Skeletal muscle cell (primary cell): ENCODE measurements around the gene ACOT7.

Experiments
- DNase-seq: peaks from one replicate; pipeline ENCODE4 v3.0.0-alpha.2; 2010; ENCODE audit warnings: low read depth
- H3K4me3 ChIP-seq: 2 replicates; pipeline ENCODE4 v1.5.1; 2011; ENCODE audit warnings: low read depth, mild to moderate bottlenecking, control low read depth, low read length, moderate library complexity

The ACOT7 gene

DNA sequence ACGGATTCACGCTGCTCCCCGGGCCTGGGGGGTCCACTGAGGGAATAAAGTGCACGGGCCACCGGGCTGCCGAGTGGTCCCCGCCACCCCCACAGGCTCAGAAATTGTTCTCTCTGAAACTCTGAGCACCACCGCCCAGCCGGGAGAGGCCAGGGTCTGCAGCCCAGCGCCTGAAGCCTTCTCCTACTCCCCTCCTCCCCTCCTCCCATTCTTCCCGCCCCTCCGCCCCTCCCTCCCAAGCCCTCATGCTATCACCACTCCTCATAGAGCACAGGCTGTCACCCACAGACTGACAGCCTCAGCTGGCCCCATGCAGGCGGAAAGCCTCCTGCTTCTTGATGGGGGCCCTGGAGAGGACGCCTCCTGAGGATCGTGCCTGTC lies 132.0 kb downstream of the ACOT7 start:
- DNase-seq = no peak
- H3K4me3 ChIP-seq = peak overlapping the region; percentile 50

DNA sequence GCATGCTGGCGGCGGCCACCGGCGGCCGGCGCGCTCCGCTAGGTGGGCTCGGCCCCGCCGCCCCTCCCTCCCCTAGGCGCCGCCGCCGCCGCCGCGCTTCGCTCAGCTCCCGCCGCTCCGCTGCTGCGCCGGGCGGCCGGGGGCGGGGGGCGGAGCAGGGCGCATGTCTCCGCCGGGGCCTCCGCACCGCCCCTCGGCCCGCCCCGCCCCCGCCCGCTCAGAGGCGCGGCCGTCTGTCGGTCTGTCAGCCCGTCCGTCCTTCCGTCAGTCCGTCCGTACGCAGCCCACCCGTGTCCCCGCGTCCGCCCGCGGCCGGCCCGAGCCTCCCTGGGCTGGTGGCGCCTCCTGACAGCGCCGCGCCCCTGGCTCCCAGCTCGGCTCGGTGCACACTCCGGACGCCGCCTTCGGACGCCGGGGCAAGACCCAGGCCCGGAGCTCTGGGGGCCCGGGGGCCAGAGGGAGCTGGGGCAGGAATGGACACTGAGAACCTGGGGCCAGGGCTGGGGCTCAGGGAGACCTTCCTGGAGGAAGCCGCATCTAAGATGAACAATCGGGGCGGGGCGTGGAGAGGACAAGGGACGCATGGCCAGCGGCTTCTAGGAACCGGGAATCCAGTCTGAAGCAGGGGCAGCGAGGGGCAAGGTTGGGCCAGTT lies 132.5 kb downstream of the ACOT7 start, which contains the start of gene GPR153:
GPR153 (minus strand) TSS at position 138 of the 654 bp plus-strand sequence. CDS start 6,193 bp downstream, outside the sequence.
- H3K4me3 ChIP-seq = peak within 1 kb of the TSS; percentile 72
- no peak for DNase-seq

DNA sequence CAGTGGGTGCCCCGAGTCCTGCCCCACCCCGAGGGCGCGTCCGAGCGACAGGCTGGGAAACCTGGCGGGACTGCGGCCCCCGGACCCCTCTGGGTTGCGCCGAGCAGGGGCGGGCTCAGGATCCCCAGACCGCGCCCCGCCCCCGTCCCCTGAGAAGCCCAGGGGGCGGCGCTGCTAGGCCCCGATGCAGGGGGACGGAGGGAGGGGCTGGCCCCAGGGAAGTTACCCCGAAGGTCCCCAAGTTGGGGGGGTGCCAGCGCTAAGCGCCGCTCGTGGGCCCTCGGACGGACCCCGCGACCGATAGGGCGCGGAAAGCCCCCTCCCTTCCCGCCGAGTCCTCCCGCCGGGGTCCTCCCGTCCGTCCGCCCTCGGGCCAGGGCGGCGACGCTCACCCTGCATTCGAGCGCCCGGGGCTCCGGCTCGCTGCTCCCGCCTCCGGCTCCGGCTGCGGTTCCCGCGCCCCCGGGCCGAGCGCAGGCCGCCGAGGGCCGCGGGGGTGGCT lies 133.1 kb downstream of the ACOT7 start:
- DNase-seq = no peak
- H3K4me3 ChIP-seq = peak overlapping the region; percentile 72

DNA sequence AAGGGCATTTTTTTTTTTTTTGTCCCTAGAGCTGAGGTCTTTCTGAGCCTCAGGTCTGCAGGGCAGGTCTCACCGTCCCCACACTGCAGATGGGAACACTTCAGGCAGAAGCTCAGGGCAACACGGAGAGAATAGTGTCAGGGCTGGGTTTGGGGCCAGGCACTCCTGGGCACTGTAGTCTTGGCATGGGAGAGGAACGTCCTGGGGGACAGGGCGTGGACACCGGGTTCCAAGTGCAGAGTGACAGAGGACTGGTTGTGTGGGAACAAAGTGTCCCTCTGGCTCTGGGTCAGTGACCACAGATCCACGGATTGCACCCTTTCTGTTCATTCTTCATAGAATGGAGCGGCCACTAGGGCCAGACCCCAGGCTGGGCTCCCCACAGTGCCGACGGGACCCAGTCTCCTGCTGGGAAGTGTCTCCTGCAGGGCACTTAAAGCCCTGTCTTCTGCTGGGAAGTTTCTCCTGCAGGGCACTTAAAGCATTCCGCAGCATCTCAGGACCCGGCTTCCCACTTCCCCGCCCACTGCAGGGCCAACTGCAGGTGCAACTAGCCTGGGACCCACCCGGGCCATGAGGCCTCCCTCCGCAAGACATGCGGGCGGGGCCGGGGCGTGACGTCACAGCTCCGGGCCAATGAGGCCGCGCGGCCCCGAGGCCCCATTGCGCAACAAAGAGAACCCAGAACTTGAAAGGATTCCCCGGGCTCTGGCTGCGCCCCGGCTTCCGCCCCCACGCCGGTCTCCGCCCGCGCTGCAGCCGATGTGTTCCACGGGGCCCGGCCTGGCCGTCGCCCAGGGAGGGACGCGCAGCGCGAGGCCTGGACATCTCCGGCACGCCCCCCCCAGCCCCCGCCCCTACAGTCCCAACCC lies 133.8 kb downstream of the ACOT7 start:
- H3K4me3 ChIP-seq = peak overlapping the region; percentile 72
- DNase-seq = peak; percentile 32

DNA sequence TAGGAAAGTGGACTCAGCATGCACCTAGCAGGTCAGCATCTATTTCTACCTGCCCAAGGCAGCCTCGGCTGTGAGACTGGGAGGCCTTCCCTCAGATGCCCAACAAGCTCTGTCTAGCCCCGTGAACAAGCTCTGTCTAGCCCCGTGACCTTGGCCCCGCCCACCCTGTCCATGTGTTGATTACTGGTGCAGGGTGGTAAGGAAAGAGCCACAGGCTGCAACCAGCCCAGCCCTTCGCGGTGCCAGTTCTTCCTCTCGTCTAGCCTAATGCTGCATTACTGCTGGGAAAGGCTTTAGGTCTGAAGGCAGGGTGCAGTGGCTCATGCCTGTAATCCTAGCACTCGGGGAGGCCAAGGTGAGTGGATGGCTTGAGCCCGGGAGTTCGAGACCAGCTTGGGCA lies 134.9 kb downstream of the ACOT7 start:
- DNase-seq = no peak
- no peak overlapping the region for H3K4me3 ChIP-seq

DNA sequence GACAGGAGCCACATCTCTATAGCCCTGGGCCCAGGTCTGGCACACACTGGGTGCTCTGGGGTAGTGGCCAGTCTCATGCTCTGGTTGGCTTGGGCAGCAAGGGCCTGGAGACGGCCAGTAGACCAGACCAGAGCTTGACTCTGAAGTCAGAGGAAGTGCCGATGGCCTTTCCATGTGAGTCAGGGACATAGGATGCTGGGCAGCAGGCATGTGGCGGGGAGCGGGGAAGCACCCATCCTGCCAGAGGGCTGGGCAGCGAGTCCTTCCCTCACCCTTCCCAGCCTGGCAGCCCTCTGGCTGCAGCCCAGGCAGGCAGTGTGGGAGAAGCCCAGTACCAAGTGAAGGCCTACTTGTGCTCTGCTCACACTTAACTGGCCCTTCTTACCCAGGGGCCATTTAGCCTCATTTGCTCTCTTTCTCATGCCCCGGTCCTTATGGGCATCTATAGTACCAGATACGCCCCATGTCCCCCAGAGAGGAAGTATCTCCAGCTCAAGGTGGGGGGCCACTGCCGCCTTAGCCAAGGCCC lies 136.0 kb downstream of the ACOT7 start:
- H3K4me3 ChIP-seq = no peak overlapping the region
- DNase-seq = no peak

DNA sequence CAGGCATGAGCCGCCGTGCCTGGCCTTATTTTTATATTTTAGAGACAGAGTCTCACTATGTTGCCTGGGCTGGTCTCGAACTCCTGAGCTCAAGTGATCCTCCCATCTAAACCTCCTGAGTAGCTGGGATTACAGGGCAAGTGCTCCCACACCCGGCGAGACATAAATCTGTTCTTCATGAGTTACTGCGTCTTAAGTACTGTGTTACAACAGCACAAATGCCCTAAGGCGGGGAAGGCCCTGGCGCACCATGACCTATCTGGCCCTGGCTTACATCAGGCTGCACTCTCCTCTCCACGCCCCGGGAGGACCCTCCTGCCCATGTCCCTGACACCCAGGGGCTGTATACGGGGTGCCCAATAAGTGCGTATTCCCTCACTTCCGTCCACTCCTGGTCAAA lies 136.9 kb downstream of the ACOT7 start:
- no peak for DNase-seq
- H3K4me3 ChIP-seq = no peak overlapping the region

DNA sequence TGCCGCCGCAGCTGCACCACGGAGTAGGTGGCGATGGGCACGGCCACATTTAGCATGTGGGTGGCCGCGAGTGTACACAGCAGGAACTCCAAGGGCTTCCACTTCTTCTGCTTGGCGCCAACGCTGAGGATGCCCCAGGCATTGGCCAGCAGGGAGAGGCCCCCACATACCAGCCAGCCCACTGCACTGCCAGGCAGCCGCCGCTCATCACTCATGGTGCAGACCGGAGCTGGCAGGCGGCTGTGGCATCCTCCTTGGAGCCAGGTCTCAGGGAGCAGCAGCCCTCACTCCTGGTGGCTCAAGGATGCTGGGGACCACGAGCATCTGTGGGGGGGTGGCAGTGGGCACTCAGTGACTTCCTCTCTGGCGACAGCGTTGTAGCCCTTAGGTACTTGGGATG lies 138.9 kb downstream of the ACOT7 start:
- DNase-seq = no peak
- no peak overlapping the region for H3K4me3 ChIP-seq

DNA sequence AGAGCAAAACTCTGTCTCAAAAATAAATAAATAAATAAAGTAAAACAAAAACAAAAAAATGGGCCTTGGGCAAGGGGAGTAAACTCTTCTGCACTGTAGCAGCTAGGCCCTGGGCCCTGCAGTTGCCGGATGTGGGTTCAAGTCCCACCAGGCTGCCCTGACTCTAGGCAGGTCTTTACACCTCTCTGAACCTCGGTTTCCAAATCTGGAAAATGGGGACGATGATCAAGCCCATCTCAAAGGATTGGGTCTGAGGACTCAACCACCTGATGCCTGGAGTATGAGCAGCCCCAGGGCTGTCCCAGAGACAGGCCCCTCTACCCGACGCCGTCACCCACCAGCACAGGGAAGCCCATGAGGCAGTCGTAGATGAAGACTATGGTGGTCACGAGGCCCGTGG lies 140.2 kb downstream of the ACOT7 start:
- no peak overlapping the region for H3K4me3 ChIP-seq
- DNase-seq = no peak

DNA sequence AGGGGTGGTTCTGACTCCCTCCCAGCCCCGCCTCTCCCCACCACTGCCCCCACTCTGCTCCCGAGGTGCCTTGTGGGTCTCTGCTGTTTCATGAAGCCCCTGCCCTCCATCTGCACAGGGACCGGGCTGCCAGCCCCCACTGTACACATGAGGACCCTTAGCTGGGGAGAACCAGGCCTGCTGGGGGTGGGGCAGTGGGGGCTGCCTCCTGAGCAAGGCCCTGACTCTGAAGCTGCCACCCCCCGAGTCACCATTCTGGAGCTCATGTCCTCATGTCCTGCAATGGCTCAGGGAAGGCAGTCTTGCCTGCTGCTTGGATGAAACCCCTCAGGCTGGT lies 141.2 kb downstream of the ACOT7 start:
- H3K4me3 ChIP-seq = no peak overlapping the region
- no peak for DNase-seq

DNA sequence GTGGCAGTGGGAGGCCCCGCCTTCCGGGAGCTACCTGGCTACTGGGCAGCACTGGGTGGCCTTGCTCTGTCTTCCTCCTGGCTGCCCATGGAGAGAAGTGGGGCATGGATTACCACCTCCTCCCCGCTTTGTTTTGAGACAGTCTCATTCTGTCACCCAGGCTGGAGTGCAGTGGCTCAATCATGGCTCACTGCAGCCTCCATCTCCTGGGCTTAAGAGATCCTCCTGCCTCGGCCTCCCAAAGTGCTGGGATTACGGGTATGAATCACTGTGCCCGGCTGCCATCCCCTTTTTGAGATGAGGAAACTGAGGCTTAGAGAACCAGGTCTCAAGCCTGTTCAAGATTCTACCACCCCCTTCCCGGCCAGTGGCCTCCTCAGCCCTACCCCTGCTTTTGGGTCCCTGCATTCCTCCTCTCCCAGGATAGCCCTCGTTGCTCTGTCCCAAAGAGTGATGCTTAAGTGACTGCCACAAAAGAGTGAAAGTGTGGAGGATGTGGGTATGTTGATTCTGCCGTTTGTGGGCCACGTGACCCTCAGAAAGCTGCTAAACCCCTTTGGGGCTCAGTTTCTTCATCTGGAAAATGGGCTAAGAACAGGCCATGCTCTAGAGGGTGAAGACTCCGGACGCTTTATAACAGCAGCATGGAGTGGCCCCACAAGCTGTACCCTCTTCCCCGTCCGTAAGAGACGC lies 141.7 kb downstream of the ACOT7 start:
- no peak overlapping the region for H3K4me3 ChIP-seq
- DNase-seq = no peak

DNA sequence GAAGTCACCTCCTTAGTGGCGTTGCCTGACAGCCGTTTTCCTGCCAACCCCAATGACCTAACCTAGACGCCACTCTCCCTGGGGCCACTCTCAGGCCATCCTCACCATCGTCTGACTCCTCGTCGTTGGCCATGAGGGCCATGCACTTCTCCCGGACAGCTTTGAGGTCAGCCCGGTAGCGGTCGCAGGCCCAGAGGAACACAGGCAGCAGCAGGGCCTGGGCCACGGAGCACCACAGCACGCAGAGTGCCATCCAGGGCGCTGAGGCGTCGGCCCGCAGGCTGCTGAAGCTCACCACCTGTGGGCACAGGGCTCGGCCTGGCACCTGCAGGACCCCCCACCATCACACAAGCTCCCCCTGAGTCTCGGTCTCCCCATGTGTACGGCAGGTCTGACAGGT lies 142.3 kb downstream of the ACOT7 start:
- no peak overlapping the region for H3K4me3 ChIP-seq
- DNase-seq = no peak

DNA sequence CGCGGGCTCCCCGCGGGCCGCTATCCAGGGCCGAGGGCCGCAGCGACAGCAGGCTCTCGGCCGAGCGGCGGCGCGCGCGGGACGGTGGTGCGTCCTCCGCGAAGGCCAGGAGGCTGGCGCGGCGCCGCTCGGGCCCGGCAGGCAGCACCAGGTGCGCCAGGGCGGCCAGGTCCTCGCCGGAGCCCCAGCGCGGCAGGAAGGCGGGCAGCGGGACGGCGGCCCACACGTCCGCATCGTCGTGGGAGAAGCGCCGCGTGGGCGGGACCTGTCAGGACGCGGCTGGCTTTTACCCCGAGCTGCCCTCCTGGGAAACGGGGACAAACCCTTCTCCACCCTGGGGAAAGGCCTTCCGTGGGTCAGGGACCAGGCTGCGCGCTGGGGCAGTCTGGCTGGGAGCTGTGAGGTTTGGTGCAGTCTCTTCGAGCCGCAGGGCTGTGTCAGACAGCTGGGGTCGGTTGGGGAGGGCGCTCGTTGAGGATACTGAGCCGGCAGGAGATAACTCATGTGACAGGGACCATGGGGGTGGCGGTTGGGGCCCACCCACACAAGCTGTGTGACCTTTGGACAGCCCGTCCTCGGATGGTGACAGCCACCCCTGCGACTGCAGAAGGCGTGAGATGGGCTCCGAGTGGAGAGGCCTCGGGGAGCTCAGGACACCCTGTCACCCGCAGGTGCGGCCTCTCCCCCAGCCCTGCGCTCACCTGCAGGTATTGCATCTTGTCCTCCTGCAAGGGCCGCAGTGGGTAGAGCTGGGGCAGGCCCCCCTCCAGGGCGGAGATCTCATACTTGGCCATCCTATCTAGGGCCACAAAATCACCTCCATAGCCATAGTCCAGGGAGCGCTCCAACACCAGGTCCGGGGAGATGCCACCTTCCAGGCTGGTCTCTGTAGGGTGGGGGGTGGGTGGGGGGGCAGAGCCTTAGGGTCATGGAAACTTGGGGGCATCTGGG lies 143.6 kb downstream of the ACOT7 start:
- peak overlapping the region; percentile 11 for H3K4me3 ChIP-seq
- no peak for DNase-seq

DNA sequence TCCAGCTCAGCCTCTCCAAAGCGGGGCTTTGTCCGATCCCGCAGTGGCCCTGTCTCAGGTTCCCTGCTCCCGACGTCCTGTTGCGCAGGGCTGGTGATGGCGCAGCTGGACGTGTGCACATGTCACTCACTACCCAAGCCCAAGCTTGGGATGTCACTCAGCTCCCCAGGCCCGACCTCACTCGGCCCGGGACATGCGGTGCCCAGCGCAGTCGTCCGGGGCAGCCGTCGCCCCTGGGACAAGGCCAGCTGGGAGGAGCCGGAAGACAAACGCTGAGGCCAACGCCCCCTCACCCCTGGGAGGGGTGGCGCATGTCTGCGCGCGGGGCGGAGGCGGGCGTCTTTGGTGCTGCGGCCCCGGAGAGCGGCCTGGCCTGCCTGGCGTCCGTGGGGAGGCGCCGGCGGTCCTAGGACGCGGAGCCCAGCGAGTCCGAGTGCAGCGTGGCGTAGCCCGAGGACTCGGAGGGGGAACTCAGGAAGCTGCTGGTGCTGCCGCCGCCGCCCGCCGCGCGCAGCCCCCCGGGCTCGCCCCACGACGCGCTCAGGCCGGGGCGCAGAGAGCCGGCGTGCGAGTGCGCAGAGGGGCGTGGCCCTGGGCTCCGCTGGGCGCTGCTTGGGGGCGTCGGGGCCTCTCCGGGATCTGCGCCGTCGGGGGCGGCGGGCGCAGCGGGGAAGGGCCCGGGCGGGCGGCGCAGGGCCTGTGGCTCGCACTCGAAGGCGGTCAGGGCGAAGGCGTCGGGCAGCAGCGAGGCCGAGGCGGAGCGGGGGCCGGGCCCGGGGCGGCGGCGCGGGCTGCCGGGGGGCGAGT lies 144.4 kb downstream of the ACOT7 start:
- DNase-seq = no peak
- H3K4me3 ChIP-seq = peak overlapping the region; percentile 15

DNA sequence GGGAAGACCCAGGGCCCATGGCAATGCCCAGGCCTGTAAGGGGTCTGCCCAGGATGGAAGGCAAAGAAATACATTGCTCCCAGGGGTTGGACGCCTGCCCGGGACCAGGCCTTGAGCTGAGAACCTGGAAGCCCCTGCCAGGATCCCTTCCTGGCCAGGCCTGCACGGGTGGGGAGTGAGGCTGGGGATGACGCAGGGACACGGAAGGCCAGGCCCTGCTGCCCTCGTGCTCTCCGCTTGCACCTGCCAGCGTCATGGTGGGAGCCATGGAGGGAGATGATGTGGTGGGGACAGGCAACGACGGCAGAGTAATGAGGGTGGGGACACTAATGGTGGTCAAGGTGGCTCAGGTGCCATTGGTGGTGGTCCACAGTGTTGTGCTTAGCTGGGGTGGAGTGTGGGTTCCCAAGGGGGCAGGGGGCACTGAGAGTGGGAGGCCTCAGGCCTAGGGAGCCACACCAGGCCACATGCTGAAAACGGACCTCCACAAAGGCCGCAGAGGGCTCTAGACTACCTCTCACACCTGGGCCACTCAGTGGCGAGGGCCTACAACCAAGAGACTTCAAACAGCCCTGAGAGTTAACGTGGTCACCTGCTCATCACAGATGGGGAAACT lies 145.3 kb downstream of the ACOT7 start:
- H3K4me3 ChIP-seq = no peak overlapping the region
- DNase-seq = no peak

DNA sequence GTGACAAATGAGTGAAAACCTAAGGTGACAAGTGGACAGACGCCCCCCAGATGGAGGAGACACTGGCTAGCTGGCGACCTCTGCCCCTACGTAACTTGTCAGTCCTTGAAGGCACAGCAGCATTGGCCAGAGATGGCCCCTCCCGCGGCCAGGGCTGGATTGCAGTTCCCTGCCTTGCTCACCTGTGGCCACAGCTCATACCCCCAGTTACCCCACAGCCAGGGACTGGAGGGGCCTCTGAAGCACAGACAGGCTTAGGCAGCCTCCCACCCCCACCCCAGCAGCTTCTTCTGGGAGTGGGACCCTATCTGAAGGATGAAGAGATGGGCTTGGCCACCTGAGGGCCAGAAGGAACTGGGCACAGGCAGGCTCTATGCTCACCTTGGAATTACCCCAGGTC lies 145.9 kb downstream of the ACOT7 start:
- H3K4me3 ChIP-seq = no peak overlapping the region
- no peak for DNase-seq

DNA sequence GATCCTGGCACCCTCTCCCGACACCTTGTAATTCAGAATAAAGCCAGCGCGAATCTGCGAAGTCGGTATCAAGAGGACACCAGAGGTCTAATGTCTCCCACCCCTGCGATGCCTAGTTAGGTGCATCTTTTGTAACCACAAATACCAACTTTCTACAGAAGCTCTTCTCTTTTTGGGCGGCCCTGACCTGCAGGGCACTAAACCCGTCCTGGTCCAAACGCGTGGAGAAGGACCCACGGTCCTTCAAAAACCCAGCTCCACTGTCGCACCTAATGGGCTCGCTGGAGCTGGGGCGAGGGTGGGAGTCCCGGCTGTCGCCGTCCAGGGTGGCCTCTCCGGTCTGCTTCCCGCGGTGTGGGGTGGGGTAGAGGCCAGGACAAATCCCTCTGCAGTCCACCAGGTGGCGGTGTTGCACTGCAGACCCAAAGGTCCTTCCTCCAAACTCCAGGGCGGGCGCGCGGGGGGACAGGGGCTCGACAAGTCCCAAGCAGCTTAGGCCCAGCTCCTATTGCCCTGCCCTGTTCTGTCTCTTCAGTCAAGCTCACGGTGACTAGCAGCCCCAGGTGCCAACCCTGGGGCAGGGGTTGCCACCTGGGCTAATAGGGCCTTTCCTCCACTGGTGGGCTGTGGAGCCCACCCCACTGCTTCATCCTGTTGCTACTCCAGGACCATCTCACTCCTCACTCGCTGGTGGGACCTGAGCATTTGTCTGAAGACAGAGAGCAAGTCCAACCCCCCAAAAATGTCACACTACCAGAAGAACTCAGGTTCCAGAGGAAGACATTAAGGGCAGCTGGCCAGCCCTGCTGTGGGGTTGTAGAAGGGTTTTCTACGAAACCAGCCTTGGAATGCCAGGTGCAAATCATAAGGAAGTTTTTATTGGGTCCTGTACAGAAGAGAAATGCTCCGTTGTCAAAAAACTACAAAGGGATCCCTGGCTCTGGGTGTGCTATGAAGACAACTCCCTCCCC lies 146.8 kb downstream of the ACOT7 start:
- H3K4me3 ChIP-seq = no peak overlapping the region
- no peak for DNase-seq
